Measurements from ENCODE around the gene DDX39B.

DNA sequence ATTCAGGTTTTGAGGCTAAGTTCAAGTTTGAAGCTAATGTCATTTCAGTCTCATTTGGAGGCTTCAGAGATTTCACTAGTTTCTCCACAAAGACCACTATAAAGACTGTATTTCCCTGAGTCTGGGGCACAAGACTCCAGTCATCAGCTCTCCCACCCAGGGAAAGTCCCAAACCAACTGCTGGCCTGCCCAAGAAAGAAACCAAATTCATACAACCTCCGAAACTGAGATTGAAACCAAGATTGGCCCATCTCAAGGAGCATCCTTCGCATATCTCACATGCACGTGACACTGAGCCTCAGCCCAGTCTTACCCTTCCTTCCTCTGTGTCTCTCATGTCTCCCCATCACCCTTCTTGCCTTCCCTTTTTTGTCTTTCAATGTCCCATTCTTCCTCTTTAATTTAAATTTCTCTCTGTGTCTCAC lies 26.7 kb upstream of the DDX39B start:
- TF ChIP-seq, protein P1, sequence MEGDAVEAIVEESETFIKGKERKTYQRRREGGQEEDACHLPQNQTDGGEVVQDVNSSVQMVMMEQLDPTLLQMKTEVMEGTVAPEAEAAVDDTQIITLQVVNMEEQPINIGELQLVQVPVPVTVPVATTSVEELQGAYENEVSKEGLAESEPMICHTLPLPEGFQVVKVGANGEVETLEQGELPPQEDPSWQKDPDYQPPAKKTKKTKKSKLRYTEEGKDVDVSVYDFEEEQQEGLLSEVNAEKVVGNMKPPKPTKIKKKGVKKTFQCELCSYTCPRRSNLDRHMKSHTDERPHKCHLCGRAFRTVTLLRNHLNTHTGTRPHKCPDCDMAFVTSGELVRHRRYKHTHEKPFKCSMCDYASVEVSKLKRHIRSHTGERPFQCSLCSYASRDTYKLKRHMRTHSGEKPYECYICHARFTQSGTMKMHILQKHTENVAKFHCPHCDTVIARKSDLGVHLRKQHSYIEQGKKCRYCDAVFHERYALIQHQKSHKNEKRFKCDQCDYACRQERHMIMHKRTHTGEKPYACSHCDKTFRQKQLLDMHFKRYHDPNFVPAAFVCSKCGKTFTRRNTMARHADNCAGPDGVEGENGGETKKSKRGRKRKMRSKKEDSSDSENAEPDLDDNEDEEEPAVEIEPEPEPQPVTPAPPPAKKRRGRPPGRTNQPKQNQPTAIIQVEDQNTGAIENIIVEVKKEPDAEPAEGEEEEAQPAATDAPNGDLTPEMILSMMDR (IDR thresholded peaks at IDR 0.05 in 4 of 5, conservative IDR thresholded peaks at IDR 0.05 in 1 of 5) = no peak
- no peak for TF ChIP-seq POLR2A (IDR thresholded peaks at IDR 0.05)

Data from gastrocnemius medialis (tissue), 4 donors.